ENCODE results near the gene PRSS53.
A peak's percentile ranks its signal among the peaks of the same experiment; 100 is the strongest.
"Not testable (repeated sequence)": the region's sequence is repeated elsewhere in the genome, so short reads cannot be mapped to it uniquely, and the experiment has no call there.

PRSS53 gene

DNA sequence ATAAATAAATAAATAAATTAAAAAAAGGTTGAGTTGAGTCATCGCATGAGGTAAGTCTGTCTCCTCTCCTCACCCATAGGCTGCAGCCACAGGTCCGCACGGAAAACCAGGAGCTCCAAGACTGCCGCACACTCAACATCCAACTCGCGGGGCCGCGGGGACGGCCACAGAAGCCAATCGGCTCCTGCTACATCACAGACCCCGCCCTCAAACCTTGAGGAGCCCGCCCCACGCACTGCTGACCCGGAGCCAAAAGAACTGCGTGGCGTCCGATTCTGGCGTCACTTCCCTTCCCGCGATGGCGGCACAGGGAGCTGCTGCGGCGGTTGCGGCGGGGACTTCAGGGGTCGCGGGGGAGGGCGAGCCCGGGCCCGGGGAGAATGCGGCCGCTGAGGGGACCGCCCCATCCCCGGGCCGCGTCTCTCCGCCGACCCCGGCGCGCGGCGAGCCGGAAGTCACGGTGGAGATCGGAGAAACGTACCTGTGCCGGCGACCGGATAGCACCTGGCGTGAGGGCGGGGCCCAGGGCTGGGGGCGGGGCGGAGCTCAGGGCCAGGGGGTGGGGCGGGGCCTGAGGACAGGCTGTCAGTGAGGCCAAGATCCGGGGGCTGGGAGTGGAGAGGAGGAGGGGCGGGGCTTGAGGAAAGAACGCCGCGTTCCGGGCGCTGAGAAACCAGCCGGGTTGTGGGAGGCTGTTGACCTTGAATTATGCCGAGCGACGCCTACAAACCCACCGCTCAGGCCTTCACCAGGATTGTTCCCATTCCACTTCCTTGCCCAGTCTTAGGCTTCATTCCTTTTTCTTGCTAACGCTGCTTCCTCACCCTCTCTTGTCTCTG is 28.9 kb upstream of the PRSS53 start, which contains the start of gene KAT8:
Gene KAT8, plus strand, starts transcription at position 281 of the 839 bp plus-strand sequence. Its CDS starts 18 bp downstream, at position 299.
- peak; percentile 95 for DNase-seq

DNA sequence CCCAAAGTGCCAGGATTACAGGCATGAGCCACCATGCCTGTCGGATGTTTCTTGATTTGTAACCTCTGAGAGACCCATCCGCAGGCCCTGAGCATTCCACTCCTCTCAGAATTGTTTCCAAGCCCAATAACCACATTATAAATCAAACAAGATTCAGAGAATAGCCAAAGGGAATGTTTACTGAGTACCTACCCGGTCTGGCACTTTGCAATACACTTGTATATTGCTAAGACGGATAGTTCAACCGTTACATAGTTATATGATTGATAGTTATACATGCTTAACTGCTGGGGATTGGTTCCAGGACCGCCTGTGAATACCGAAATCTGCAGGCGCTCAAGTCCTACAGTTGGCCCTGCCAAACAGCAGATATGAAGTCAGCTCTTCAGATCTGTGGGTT is 25.7 kb upstream of the PRSS53 start:
- DNase-seq = no peak

DNA sequence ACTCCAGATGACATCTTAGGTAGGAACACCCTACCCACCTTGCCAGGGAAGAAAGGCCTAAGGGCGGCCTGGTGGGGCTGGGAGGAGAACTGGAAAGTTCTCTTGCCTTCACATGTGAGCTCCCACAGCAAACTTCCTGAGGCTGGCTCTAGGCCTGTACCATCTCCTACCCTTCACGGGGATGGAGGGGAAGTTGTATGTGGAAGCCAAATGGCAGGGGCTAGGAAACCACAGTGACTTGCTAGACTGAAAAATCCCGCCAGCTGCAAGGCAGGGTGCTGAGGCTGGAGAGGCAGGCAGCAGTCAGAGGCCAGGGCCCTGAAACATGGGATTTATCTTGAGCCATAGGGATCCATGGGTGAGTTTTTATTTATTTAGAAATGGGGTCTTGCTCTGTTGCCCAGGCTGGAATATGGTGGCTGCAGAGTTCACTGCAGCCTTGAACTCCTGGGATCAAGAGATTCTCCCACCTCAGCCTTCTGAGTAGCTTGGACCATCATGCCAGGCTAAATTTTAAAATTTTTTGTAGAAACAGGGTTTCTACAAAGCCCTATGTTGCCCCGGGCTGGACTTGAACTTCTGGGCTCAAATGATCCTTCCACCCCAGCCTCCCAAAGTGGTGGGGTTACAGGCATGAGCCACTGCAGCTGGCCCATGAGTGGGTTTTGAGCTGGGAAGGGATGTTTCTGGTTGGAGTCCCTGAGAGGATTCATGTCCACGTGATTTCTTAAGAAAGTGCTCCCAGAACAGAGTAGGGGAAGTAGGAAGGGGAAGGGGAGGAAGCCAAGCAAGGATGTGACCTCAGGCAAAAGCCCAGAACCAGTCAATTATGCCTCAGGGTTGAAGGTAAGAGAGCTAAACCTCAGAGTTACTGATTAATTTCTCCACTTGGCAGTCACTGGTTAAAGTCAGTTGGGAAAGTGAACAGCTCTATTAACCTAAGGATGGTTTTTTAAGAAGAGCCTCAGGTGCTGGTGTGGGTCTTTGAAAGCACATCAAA is 24.7 kb upstream of the PRSS53 start:
- no peak for DNase-seq

DNA sequence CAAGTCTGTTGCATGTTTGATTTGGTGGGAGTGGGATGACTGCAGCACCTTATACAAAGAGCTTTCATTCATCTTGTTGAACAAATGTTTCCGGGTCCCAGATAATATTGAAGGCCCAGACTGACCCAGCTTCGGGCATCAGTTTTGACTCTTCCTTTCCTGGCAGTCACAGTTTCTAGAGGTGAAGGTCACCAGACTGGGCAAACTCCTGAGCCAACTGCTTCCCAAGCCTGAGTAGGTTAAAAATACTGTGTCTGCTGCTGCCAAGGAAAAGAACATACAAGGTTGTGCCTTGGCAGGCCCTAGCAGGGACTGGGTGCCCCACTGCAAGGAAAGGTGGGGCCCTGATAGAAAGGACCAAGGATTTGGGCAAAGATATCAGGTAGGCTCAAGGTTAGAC is 24.0 kb upstream of the PRSS53 start:
- DNase-seq = no peak

DNA sequence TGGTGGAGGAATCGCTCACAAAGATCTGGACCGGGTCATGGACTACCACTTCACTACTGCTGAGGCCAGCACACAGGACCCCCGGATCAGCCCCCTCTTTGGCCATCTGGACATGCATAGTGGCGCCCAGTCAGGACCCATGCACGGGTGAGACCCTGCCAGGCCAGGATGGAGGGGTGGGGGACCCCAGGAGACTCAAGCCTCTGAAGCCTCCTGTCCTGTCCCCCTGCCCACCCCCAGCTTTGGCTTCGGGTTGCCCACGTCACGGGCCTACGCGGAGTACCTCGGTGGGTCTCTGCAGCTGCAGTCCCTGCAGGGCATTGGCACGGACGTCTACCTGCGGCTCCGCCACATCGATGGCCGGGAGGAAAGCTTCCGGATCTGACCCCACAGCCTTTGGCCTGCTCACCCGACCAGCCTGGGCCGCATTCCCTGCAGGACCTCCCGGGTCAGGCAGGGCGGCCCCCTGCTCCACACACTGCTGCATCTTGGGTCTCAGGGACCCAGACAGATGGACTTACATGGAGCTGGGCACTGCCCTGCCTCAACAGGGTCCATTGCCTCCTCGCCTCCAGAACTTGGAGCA is 23.2 kb upstream of the PRSS53 start:
- no peak for DNase-seq

DNA sequence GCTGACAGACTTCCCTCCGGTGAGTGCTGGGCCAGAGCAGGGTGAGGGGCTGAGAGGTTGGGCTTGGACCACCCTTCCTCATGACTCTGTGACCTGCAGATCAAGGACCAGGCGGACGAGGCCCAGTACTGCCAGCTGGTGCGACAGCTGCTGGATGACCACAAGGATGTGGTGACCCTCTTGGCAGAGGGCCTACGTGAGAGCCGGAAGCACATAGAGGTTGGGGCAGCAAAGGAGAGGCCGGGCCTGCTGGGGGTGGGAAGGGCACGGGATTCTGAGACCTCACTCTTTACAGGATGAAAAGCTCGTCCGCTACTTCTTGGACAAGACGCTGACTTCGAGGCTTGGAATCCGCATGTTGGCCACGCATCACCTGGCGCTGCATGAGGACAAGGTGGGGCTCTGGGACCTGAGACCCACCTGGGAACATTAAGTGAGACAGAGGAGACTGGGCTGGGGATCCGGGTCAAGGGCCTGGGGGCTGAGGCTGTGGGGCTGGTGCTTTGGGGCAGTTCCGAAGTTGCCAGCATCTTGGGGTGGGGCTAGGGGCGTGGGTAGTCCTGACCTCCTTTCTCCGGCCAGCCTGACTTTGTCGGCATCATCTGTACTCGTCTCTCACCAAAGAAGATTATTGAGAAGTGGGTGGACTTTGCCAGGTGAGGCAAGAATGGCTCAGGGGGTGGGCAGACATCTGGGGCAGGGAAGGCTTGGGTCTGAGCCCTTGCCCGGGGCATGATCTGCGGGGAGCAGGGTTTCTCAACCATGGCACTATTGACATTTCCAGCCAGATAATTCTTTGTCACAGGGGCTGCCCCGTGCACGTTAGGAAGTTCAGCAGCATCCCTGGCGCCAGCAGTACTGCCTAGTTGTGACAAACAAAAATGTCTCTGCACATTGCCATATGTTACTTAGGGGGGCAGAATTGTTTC is 21.6 kb upstream of the PRSS53 start:
- no peak for DNase-seq

DNA sequence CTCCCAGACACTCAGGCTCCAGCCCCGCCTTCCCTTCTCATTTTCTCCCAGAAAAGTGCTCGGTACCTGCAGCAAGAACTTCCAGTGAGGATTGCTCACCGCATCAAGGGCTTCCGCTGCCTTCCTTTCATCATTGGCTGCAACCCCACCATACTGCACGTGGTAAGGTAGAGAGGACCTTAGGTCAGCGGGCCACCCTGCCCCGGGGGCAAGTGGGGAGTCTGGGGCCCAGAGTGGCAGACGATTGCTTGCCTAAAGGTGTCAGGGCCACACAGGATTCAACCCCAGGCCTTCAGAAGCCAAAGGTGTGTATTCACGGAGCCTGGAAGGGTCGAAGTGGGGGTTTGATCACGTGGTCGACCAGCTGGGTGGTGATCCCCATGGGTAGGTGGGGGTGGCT is 20.9 kb upstream of the PRSS53 start:
- no peak for DNase-seq

DNA sequence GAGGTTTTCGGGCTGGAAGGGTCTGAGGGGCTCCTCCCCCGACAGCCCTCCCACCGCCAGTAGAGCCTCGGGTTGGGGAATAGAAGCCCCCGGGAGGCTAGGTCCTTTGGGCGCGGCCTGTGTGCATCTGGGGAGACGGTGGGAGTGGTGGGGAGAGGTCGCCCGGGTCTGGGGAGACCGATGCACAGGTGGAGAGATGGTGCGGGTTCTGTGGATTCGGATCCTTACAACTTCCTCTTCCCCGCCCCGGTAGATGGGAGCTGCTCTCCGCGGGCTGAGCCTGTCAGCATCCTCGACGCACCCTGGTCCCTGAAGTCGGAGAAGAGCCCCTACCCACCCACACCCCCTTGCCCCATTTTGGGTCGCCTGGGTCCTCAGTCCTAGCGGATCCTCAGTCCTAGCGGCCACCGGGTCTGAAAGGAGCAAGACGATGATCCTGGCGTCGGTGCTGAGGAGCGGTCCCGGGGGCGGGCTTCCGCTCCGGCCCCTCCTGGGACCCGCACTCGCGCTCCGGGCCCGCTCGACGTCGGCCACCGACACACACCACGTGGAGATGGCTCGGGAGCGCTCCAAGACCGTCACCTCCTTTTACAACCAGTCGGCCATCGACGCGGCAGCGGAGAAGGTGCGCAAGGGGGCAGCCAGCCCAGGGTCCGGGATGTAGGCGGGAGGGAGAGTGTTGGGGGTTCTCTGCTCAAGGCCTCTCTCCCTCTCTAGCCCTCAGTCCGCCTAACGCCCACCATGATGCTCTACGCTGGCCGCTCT is 20.2 kb upstream of the PRSS53 start:
- DNase-seq = no peak

DNA sequence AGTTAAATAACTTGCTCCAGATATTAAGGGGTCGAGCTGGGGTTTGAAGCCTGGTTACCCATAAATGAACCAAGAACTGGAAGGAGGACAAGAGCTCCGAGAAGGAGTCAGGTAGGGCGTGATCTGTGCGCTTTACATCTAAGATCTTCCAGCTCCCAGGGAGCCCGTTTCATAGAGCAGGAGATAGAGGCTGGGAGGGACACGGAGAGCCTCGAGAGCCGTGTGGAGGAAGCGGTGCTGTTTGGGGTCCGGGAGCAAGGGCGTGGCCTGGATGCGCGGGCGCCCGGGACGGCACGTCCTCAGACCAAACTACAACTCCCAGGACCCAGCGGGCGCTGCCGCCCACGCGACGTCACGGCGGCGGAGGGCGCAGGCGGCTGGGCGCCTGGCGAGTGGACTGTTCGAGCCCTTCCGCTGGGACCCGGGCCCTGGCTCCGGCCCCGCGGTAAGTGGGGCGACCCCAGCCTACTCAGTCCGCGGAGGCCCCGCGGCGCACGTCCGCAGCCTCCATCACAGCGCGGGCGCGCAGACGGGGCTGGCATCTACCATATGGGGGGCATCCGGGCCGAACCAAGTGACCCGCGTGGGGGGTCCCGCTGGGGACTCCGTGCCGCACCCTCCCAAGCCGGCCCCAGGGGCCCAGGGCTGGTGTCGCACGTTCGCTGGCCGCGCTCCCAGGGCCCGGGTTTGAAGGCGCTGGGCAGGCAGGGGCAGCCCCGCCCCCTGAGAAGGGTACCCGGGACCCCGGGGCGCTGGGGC is 19.5 kb upstream of the PRSS53 start, which contains the start of gene BCKDK:
Gene BCKDK, plus strand, starts transcription at position 352 of the 759 bp plus-strand sequence. CDS start 838 bp downstream, outside the sequence.
- no peak for DNase-seq

DNA sequence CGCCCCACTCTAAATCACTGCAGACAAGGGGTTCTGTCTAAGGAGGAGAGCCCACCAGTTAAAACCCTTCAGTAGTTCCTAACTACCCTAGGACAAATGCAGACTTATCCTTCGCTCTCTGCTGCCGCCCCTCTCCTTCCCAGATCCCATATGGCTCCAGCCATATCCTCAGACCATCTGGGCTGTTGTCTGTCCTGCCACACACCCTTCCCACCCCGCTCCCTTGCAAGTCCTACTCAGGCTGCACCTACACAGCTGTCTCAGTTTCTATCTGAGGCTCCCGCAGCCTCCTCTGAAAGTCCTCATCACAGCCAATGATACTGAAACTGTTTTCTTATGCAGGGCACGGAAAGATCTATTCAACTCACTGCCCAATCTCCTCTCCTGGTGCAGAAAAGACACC is 18.7 kb upstream of the PRSS53 start:
- DNase-seq = no peak

DNA sequence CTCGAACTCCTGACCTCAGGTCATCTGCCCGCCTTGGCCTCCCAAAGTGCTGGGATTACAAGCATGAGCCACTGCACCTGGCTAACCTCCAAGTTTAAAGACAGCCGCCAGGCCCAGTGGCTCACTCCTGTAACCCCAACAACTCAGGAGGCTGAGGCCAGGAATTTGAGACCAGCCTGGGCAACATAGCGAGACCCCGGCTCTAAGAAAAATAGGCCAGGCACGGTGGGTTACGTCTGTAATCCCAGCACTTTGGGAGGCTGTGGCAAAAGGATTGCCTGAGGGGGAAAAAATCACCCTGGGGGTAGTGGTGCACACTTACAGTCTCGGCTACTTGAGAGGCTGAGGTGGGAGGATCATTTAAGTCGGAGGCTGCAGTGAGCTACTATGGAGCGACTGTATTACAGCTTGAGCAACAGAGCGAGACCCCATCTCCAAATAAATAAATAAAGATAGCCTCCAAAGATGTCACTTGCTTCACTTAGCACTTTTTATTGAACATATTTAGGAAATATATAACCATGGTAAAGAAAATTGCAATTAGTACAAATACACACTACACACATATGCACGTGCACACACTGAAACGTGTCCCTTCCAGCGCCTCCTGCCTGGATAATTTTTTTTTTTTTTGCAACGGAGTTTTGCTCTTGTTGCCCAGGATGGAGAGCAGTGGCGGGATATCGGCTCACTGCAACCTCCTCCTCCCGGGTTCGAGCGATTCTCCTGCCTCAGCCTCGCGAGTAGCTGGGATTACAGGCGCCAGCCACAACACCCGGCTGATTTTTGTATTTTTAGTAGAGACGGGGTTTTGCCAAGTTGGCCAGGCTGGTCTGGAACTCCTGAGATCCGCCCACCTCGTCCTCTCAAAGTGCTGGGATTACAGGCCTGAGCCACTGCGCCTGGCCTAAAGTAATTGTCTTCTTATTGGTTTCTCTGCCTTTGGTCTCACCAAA is 18.0 kb upstream of the PRSS53 start:
- DNase-seq = no peak

DNA sequence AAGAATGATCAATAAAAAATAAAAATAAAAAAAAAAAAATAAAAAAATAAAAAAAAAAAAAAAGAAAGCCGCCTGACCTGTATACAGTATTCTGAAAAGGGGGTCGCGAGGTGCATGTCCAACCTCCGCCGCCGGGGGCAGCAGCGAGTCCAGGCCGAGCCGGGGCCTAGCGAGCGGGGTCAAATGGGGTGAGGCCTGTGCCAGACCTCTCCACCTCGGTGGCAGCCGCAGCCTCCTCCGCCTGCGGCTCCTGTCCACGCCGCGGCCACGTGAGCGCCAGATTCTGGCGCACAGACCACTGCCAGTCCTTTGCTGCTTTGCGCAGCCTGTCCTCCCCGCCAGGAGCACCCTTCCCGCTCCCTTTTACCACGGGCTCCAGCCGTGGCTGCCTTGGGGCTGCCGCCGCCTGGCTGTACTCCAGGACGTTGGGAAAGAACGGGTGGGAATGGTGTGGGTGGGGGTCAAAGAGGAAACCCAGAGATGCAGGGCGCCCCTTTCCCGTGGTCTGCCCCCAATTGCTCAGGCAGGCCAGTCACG is 17.0 kb upstream of the PRSS53 start:
- DNase-seq = no peak

DNA sequence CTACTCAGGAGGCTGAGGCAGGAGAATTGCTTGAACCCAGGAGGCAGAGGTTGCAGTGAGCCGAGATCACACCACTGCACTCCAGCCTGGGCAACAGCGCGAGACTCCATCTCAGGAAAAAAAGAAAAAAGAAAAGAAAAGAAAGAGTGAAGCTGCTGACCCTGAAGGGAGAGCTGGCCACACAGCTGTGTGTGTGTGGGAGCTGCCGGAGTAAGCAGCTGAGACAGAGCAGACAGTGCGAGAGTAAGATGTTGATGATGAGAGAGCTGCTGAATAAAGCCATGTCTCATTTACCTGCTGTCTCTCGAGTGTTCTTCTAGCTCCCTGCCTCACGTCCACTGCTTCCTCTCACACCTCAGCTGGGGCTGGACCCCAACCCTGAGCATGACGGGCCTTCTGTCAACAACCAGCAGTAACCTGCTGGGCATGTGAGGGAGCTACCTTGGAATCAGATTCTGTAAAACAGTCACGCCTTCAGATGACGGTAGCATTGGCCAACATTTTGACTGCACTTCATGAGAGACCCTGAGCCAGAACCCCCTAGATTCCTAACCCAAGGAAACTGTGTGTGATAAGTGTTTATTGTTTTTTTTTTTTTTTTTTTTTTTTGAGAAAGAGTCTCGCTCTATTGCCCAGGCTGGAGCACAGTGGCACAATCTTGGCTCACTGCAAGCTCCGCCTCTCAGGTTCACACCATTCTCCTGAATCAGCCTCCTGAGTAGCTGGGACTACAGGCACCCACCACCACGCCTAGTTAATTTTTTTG is 12.3 kb upstream of the PRSS53 start:
- DNase-seq = not testable (repeated sequence)

DNA sequence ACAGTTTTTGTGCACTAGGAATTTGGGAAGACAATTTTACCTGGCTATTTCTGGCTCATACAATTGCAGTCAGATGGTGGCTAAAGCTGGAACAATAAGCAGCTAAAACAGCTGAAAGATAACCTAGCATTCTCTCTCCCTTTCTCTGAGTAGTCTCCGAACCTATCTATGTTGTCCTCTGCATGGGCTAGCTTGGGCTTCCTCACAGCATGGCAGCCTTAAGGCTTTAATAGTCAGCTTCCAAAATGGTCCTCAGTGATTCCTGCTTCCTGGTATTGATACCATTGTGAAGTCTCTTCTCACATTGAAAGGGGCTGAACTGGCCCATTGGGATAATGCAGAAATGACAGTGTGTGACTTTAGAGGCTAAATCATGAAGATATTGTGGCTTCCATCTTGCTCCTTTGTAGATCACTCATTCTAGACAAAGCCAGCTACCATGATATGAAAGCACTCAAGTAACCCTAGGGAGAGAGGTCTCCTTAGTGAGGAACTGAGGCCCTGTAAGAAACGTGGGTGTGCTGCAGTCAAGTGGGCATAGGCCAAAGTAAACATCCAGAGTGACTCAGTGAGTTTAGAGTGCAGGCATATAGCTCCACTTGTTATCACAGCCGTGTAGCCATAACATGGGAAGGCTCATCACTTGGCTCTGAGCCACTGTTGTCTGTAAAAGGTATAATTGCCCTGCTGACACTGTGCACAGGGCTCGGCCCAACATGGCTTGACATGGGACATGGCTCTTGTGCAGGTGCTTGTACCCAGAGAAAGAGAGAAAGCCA is 11.3 kb upstream of the PRSS53 start:
- no peak for DNase-seq

DNA sequence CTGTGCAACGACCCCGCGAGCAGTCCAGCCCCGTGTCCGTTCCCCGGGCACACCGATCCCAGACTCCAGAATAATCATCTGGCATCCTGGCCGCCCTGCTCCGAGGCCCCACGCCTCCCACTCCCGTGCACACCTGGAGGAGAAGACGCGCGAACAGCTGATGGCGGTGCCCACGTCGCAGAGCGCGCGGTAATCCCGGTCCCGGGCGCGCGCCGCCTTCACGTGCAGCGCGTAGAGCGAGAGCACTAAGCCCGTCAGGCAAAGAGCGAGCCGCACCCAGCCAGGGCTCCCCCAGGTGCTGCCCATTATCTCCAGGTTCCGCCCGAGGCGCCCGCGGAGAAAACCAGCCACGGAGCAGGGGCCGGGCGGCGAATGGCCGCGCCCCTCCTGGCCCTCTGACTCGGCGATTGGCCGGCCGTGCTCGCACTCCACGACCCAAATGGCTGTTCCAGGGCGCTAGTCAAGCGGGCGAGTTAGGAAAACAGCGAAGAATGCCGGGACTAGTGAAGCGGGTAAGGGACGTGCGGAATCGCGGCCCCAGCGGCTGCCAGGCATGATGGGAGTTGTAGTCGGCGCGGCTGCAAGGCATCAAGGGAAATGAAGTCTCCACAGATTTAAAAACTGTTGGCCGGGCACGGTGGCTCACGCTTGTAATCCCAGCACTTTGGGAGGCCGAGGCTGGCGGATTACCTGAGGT is 5.8 kb upstream of the PRSS53 start, which contains the start of gene VKORC1:
Gene VKORC1, minus strand, starts transcription at position 374 of the 697 bp plus-strand sequence. Its CDS starts 68 bp downstream, at position 306.
- DNase-seq = peak; percentile 89

DNA sequence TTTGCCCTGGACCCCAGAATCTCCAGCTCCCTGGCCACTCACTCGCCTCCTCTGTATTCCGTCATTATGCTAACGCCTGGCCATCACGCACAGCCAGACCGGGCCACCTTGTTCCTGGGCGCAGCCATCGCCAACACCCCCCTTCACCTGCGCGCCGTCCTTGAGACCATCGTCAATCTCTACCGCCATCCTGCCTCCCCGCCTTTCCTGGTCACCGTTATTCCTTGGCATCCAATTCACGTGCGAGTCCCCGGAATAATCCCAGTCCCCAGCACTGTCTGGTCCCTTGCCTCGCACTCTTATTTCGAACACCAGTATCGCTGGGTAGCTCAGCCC is 5.3 kb upstream of the PRSS53 start:
- DNase-seq = no peak
